Vagina (tissue), 2 donors: Measurements from ENCODE around the gene SLC26A11. TPM values are rescaled to one million over a fixed set of nuclear protein-coding genes. Genes with fewer than 3 reads are reported as not detected.

Experiments used
- DNase-seq, 2 donors: peaks; one replicate each; pipeline ENCODE4 v3.0.0-alpha.2; 2017; ENCODE audit errors: extremely low spot score in 2 of 2
- H3K27ac ChIP-seq: fragments of 200-600 bp; sonication (generic); one replicate; pipeline ENCODE4 v1.5.1; 2019
- H3K27me3 ChIP-seq: fragments of 200-600 bp; sonication (generic); one replicate; pipeline ENCODE4 v1.5.1; 2019
- H3K36me3 ChIP-seq, 2 donors: fragments of 200-600 bp; sonication (generic); one replicate each; pipeline ENCODE4 v1.5.1; 2017 to 2019
- H3K4me1 ChIP-seq: fragments of 200-600 bp; sonication (generic); one replicate; pipeline ENCODE4 v1.5.1; 2019
- H3K4me3 ChIP-seq, 2 donors: fragments of 200-600 bp; sonication (generic); 1 replicate in 1 of 2; 2 replicates in 1 of 2; pipeline ENCODE4 v1.5.1; 2016 to 2019
- H3K9me3 ChIP-seq: fragments of 200-600 bp; sonication (generic); one replicate; pipeline ENCODE4 v1.5.1; 2019
- POLR2A ChIP-seq, 2 donors: fragments of 450-650 bp; IDR thresholded peaks; one replicate each; pipeline ENCODE4 v1.6.1; 2017; ENCODE audit warnings: antibody characterized with exemption in 2 of 2, mild to moderate bottlenecking in 2 of 2, moderate library complexity in 2 of 2
- POLR2AphosphoS5 ChIP-seq, 2 donors: sonication (generic); formaldehyde crosslinking; IDR thresholded peaks; one replicate each; pipeline ENCODE4 v1.9.0; 2017; ENCODE audit warnings: antibody characterized with exemption in 2 of 2, mild to moderate bottlenecking in 2 of 2, low read depth in 1 of 2; ENCODE audit not compliant: insufficient read depth in 1 of 2
- intact Hi-C: fragments of 100-400 bp; cut with DNase I; formaldehyde crosslinking; loops from one replicate; pipeline ENCODE4 v1.15.1; 2023
- total RNA-seq: library from RNA; depleted of rRNA; stranded (reverse); fragments of >200 nt; gene quantifications from one replicate; pipeline ENCODE4 v1.2.3, GENCODE V29; 2016
- TF ChIP-seq, protein P1 (sequence below), 3 experiments: fragments of 450-650 bp in 2 of 3; fragments of 200-600 bp in 1 of 3; sonication (generic) in 1 of 3; IDR thresholded peaks; one replicate each; pipeline ENCODE4 v1.5.1; 2017 to 2019; ENCODE audit warnings: antibody characterized with exemption in 3 of 3, mild to moderate bottlenecking in 2 of 3, moderate library complexity in 2 of 3

The SLC26A11 gene
- total RNA-seq, 1 donor from 2014 or later = 22.8 TPM

DNA sequence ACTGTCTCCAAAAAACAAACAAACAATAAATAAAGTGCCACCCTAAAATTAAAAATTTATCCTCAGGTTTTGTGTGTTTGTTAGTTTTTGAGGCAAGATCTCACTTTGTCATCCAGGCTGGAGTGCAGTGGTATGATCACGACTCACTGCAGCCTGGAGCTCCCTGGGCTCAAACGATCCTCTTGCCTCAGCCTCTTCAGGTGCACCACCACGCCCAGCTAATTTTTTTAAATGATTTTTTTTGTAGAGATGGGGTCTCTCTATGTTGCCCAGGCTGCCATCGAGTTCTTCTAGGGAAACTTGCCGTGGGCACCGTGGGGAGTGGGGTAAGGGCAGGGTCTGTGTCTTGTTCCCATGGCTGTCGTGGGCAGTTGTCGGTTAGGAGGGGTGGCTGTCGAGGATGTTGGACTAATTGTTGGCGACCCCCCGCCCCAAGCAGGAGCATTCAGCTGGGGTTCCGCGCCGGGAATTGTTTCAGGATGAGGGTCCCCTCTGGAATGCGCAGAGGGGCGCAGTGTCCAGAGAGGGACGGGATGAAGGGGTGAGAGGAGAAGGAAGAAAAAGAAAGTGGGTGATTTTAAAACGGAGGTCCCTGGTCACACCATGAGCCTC, 39.3 kb downstream of the SLC26A11 start:
- H3K4me3 ChIP-seq = peak overlapping the region; percentile 65 to 87
- no peaks in the 10 kb centered on the region for H3K36me3 ChIP-seq
- H3K27ac ChIP-seq = peak overlapping the region; percentile 98
- peaks cover 52% of the 10 kb centered on the region for H3K4me1 ChIP-seq
- H3K27me3 ChIP-seq = no peaks in the 10 kb centered on the region
- TF ChIP-seq POLR2AphosphoS5 (IDR thresholded peaks at IDR 0.05; ENCODE audit: insufficient read depth in 1 of 2, low read depth in 1 of 2) = no peak
- TF ChIP-seq, protein P1, sequence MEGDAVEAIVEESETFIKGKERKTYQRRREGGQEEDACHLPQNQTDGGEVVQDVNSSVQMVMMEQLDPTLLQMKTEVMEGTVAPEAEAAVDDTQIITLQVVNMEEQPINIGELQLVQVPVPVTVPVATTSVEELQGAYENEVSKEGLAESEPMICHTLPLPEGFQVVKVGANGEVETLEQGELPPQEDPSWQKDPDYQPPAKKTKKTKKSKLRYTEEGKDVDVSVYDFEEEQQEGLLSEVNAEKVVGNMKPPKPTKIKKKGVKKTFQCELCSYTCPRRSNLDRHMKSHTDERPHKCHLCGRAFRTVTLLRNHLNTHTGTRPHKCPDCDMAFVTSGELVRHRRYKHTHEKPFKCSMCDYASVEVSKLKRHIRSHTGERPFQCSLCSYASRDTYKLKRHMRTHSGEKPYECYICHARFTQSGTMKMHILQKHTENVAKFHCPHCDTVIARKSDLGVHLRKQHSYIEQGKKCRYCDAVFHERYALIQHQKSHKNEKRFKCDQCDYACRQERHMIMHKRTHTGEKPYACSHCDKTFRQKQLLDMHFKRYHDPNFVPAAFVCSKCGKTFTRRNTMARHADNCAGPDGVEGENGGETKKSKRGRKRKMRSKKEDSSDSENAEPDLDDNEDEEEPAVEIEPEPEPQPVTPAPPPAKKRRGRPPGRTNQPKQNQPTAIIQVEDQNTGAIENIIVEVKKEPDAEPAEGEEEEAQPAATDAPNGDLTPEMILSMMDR (IDR thresholded peaks at IDR 0.05) = no peak
- TF ChIP-seq POLR2A (IDR thresholded peaks at IDR 0.05) = no peak
- intact Hi-C loops = loop anchor here (10.0 kb wide), 1 partner anchor 115 kb away; the partner anchor contains the start of gene EIF4A3
- no peak for DNase-seq
- H3K9me3 ChIP-seq = no peaks in the 10 kb centered on the region

DNA sequence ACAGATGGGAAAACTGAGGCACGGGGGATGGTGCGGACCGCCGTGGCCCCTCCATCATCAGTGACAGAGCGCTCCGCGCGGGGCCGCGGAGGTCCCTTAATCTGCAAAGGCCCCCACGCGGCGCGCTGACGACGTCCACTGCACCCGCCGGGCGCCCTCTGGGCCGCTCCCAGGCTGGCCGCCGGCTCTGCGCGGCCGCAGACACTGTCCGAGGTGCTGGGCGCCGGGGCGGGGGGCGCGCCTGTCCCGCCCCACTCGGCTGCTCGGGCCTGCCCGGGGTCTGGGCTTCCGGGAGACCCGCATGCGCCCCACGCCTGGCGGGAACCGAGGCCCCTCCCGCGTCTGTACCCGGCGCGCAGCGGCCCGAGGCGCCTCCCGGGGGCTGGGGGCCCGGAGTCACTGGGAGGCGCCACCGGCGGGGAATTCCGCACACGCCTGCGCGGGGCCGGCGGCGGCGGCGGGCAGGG, 39.9 kb downstream of the SLC26A11 start:
- Histone ChIP-seq H3K27me3 (no peaks in the 10 kb centered on the region), H3K4me1 (peaks cover 53% of the 10 kb centered on the region), H3K4me3 (peak overlapping the region; percentile 65 to 87), H3K27ac (peak overlapping the region; percentile 98), H3K9me3 (no peaks in the 10 kb centered on the region), H3K36me3 (no peaks in the 10 kb centered on the region)
- no peak for DNase-seq
- intact Hi-C loops = loop anchor here (10.0 kb wide), 1 partner anchor 115 kb away; the partner anchor contains the start of gene EIF4A3
- TF ChIP-seq, protein P1 (IDR thresholded peaks at IDR 0.05) = no peak
- TF ChIP-seq POLR2AphosphoS5 (IDR thresholded peaks at IDR 0.05; ENCODE audit: insufficient read depth in 1 of 2, low read depth in 1 of 2) (no peak), POLR2A (IDR thresholded peaks at IDR 0.05) (peak in 1 of 2 donors; percentile 27)

- Histone ChIP-seq H3K27ac (peak within 1 kb of the TSS; percentile 99), H3K9me3 (no peaks in the 10 kb centered on the region), H3K27me3 (no peaks in the 10 kb centered on the region), H3K4me1 (peaks cover 57% of the 10 kb centered on the region), H3K4me3 (peak within 1 kb of the TSS; percentile 89 to 100), H3K36me3 (no peaks in the 10 kb centered on the region)
- intact Hi-C loops = loop anchor here (10.0 kb wide), 1 partner anchor 116 kb away; the partner anchor contains the start of gene EIF4A3
- TF ChIP-seq POLR2A (IDR thresholded peaks at IDR 0.05) = peak; percentile 50 to 68
- TF ChIP-seq, protein P1 (IDR thresholded peaks at IDR 0.05) = no peak
- no peak for DNase-seq
These were observed 40.5 kb downstream of the SLC26A11 start, which contains the start of gene RNF213 for GRCh38 chr17:80260791-80261158. RNF213 (plus strand) TSS chr17:80260852; CDS start chr17:80263682, 2,830 bp downstream.

DNA sequence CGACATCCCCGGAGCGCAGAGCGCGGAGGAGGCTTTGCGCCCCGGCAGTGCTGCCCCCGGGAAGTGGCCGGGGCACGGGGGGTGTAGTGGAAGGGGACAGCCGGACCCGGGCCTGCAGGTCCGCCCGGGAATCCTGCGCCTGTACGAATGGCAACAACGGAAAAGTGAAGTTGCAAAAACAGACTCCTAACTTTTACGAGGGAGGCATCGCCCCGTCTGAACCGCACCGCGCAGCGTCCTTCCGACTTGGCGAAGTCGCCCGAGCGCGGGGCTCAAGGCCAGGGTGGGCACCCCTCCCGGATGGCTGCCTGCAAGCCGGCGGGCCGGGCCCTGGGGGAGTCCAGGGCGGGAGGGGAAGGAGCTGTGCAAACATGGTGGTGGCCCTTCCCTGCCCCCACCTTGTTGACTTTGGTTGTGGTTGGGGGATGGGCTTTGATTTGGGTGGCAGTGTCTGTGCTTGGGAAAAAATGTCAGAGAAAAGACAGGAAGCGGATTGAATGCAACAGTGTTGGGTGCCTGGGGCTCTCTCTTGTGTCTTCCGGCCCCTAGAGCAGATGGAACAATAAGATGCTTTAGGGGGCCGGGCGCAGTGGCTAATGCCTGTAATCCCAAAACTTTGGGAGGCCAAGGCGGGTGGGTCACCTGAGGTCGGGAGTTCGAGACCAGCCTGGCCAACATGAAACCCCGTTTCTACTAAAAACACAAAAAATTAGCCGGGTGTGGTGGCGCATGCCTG, 41.1 kb downstream of the SLC26A11 start:
- Histone ChIP-seq H3K4me1 (peaks cover 57% of the 10 kb centered on the region), H3K27me3 (no peaks in the 10 kb centered on the region), H3K9me3 (no peaks in the 10 kb centered on the region), H3K36me3 (no peaks in the 10 kb centered on the region), H3K4me3 (peak overlapping the region; percentile 89 to 100), H3K27ac (peak overlapping the region; percentile 99)
- intact Hi-C loops = loop anchor here (10.0 kb wide), 1 partner anchor 117 kb away; the partner anchor contains the start of gene EIF4A3
- DNase-seq = no peak
- TF ChIP-seq POLR2A (IDR thresholded peaks at IDR 0.05) = no peak
- TF ChIP-seq, protein P1 (IDR thresholded peaks at IDR 0.05) = no peak
- peak; percentile 52 to 80 for TF ChIP-seq POLR2AphosphoS5 (IDR thresholded peaks at IDR 0.05; ENCODE audit: insufficient read depth in 1 of 2, low read depth in 1 of 2)
